Erythroblast (primary cell): ENCODE measurements around the gene ENTPD8.

ENCODE experiments used
- DNase-seq, 2 experiments: peaks; one replicate each; lab custom pipeline; 2025; lab: John Stamatoyannopoulos, UW
- GATA1 ChIP-seq: IDR thresholded peaks from 2 replicates; pipeline ENCODE4 v1.6.1; 2011; ENCODE audit warnings: low read depth, mild to moderate bottlenecking, control low read depth, low read length, moderate library complexity
- POLR2A ChIP-seq: IDR thresholded peaks from 2 replicates; pipeline ENCODE4 v1.6.1; 2011; ENCODE audit warnings: mild to moderate bottlenecking, low read length

ENTPD8 gene

DNA sequence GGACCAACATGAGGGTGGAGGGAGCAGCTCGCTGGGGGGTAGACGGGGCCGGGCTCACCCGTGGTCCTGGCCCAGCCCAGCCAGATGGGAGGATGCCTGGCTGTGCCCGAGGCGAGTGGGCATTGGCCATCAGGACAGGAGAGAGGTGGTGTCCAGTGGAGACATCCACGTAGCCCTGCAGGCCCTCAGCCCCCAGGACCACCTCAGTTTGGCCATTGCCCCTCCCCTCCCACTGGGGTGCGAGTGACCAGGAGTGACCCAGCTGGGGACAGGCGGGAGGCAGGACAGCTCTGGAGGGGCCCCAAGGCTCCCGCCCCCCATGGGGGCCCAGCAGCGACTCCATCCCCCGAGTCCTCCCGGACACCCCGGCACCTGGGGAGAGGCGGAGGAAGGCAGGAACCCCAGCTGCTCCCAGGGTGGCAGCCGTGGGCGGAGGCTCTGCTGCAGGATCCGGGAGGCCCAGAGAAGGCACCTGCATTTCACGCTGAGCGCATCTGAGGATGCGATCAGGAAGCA, 9.7 kb downstream of the ENTPD8 start:
- TF ChIP-seq POLR2A (no peak), GATA1 (no peak)
- no peak for DNase-seq

DNA sequence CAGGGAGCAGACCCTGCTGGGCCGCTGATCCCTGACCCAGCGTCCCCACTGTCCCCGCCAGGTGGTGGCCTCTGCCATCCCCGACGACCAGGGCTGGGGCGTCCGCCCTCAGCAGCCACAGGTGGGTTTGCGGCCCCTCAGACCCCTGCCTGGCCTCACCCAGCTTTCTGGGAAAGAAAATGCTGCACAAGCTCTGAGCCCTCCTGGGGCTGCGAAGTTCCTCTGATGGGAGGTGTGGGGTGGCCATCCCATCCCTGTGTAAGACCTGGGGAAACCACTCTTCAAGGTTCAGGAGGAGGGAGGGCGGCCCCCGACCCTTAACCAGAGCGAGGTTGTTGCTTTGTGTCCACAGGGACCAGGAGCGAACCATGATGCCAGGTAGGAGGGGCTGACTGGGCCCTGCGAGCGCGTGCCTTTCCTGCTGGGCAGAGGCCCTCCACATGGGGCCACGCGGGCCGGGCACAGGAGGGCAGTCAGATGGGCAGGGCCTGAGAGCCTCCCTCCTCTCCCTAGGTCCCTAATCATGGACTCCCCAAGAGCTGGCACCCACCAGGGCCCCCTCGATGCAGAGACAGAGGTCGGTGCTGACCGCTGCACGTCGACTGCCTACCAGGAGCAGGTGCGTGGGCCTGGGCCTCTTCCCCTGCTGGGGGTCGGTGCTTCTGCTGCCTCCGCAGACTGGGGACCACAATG, 10.3 kb downstream of the ENTPD8 start:
- no peak for TF ChIP-seq POLR2A
- no peak for TF ChIP-seq GATA1
- no peak for DNase-seq

DNA sequence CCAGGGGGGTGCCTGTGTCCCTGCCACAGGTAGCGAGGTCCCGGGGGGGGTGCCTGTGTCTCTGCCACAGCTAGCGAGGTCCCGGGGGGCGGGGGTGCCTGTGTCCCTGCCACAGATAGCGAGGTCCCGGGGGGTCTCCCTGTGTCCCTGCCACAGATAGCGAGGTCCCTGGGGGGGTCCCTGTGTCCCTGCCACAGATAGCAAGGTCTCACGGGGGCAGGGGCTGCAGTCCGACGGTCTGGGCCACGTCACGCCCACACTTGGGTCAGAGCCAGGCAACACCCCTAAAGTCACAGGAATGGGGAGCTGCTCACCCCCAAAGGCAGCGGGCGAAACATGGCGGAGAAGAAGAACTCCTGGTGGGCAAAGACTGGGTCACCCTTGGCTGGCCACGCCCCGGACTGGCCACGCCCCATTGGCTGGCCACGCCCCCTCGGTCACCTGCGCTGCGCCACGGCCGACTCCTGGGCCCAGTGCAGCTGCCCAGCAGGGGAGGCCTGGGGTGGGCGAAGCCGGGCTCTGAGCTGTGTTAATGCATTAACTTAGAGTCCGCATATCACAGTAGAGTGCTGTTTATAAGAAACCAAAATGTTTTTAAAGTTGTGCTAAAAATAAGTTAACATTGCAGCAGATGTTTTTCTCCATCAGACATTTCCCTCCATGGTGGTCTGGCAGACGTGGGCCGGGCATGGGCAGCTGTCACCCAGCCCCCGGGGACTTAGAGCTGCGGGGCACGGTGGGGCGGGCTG, 11.0 kb downstream of the ENTPD8 start:
- DNase-seq = peak in 1 of 2 experiments; percentile 16
- TF ChIP-seq GATA1 = no peak

DNA sequence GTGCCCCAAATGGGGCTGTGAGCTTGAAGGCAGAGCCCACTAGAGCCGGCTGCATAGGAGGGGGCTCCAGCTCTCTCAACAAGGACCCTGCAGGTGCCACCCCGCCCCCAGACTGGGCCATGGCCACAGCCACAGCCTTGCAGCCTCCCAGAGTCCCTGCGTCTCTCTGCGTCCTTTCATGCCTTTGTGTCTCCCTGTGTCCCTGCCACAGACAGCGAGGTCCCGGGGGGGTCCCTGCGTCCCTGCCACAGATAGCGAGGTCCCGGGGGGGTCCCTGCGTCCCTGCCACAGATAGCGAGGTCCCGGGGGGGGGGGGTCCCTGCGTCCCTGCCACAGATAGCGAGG, 11.6 kb downstream of the ENTPD8 start:
- no peak for DNase-seq
- no peak for TF ChIP-seq GATA1
- TF ChIP-seq POLR2A = no peak

DNA sequence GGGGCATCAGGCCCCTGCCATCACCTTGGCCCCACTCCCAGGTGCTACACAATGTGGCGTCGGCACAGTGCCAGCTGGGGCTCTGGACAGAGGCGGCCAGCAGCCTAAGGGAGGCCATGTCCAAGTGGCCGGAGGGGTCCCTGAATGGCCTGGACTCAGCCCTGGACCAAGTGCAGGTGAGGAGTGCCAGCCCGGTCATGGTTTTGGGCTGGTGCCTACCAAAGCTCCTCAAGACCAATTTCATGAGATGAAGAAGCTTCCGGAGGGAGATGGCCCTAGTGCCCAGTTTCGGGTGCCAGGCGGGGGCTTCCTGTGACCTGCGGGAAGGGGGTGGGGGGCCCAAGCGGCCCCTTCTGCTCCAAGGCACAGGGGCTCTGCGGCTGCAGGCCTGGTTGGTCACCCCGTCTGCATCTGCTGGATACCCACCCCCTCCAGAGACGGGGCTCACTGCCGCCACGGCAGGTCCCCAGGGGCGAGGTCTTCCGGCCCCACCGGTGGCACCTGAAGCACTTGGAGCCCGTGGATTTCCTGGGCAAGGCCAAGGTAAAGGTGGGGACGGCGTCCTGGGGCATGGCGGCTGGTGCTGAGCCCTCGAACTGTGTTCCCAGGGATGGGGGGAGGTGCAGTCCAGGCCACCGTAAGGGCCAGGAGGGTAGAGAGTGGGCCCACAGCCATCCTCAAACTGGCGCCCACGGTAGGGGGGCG, 12.2 kb downstream of the ENTPD8 start:
- no peak for DNase-seq
- TF ChIP-seq POLR2A = no peak
- TF ChIP-seq GATA1 = no peak

DNA sequence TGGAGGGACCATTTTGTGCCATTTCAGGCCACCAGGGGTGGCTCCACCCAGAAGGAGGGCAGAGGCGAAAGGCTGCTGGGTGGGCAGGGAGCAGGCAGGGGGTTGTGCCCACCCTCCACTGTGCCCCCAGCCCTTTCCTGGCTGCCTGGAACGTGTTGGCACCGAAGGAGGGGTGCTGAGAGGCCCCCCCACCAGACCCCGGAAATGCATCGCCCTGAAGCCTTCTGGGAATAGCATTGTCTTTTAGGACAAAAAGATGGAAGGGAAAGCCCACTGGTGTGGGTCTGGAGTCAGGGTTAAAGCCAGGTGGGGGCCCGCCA, 12.9 kb downstream of the ENTPD8 start:
- TF ChIP-seq POLR2A (no peak), GATA1 (no peak)
- no peak for DNase-seq

DNA sequence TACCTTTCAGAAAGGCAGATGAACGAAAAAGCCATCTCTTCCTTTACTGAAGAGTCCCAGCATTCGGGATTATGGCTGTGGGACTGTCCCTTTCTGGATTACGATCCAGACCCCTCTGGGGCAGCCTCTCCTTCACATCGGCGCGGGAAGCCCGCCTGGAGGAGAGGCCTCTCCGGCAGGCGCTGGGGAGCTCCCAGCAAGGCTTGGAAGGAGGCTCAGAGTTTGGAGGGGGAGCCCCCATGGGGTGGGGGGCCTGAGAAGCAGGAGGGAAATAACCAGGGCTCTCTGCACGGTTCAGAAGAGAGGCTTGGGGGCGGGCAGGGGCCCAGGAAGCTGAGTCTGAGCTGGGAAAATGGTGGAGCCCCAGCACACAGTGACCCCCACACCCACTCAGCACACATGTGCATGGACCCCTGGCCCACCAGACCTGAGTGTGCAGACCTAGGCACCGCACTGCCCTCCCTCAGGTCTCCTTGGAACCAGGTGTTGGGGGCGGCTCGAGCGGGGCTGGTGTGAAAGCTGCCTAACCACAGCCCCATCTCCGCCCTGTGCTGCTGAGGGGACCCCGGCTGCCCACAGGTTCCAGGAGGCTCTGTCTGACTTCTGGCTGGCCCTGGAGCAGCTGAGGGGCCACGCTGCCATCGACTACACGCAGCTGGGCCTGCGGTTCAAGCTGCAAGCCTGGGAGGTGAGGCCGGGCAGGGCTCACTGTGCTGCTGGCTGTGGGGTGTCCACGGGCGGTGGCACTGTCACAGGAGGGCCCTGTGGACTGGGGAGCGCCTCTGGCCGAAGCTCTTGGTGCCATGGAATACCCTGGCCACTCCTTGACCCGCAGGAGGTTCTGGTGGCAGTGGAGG, 13.5 kb downstream of the ENTPD8 start:
- DNase-seq = no peak
- TF ChIP-seq POLR2A (no peak), GATA1 (no peak)

DNA sequence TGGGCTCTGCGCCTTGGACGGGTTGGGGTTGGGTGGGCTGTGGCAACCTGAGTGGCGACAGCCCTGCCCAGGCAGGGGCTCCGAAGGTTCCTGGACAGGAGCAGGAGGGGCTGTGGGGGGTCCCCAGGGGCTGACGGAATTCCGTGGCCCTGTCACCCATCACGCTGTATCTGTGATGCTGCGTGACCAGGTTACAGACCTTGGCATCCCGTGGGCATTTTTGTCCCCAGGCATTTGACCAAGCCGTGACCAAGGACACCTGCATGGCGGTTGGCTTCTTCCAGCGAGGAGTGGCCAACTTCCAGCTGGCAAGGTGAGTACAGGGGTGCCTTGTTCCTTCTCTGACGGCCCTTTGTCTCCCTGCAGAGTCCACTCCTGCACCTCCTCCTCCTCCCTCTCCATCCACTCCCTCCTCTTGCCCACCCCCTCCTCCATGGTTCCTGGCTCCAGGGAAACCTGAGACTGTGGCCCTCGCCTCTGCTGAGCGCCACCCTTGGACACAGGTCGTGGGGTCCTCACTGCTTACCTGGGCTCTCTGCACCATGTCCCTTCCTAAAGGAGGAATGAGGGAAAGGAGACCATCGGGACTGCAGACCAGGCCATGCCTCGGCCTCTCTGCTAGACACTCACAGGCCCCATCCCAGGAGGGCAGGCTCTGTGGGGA, 15.0 kb downstream of the ENTPD8 start:
- no peak for TF ChIP-seq POLR2A
- no peak for TF ChIP-seq GATA1
- DNase-seq = no peak

DNA sequence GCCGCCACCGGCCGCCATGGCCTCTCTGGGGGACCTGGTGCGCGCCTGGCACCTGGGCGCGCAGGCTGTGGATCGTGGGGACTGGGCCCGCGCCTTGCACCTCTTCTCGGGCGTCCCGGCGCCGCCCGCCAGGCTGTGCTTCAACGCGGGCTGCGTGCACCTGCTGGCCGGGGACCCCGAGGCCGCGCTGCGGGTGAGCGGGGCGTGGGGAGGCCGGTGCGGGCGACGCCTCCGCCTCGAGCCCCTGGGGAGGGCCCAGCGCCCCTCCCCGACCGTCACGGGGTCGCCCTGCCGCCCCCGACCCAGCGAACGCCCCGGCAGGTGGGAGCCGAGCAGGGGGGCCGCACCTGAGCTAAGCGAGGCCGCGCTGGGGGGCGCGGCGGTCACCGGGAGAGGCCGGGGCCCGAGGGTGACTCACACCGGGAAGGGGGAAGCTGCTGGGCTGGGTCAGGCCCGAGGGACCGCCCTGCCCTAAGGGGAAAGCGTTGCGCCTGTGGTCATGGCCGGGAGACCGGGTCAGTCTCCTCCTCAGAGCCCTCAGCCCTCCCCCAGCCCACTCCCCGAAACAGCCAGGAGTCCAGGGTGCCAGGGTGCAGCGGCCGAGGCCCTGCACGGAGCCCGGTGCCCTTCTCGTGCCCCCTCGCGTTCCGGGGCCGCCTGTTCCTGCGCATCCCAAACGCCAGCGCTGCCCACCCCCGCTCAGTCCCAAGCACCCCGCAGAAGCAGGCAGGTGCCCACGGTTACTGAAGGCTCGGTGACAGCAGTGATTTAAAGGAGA, 17.5 kb downstream of the ENTPD8 start:
- DNase-seq = peak; percentile 26 to 48
- TF ChIP-seq GATA1 (no peak), POLR2A (no peak)

DNA sequence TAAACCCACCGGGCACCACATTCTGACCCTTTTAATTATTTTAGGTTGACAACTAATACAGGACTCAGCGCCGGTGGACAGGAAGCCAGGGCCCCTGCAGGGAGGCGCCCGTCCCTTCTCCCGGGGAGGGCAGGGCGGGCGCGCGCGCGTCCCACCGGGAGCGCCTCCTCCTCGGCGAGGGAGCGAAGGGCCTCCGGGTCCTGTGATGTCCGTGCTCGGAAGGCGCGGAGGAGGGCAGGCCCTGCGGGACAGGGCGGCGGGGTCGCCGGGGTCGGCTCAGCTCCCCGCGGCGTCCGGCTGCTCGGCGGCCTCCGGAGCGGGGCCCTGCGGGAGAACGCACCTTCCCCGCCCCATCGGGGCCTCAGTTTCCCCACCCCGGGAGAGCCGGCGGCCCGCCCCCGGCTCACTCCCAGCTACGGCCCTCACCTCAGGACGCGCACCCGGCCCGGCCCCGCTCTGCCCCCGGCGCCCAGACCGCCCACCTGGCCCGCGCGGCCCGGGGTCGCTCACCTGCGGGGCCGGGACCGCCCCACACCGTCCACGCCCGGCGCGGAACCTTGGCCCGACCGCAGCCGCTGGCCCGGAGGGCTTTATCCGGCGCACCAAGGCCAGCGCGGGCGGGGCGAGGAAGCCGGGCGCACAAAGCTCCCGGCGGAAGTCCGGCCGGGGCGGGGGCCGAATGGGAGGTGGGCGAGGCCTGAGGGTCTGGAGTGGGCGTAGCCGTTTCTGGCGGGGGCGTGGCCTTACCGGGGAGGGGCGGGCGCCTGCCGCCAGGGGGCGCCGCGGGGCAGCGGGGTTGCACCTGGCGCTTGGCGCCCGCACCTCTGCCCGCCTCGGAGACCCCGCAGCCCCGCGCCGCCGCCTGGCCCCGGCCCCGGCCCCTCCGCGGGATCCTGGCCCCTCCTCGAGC, 18.3 kb downstream of the ENTPD8 start, which contains the start of the genes EXD3 and NOXA1:
Gene EXD3 (minus strand): TSS at position 559 of the 910 bp plus-strand sequence. CDS start 27,805 bp downstream, outside the sequence.
Gene NOXA1 (plus strand): TSS at position 790 of the 910 bp plus-strand sequence. CDS start 137 bp downstream, outside the sequence.
- TF ChIP-seq GATA1 = no peak
- no peak for TF ChIP-seq POLR2A
- DNase-seq = peak; percentile 96 to 98
